Activated CD8-positive, alpha-beta T cell treated with anti-CD3 and anti-CD28 coated beads for 36 hours (primary cell): ENCODE results near the gene COG4. TPM values are rescaled to one million over a fixed set of nuclear protein-coding genes. Genes with fewer than 3 reads are reported as not detected.

Experiments used
- ATAC-seq: fragments of 200-7000 bp; cut with Tn5 transposase; one replicate; pipeline ENCODE4 v1.10.0; 2021; ENCODE audit warnings: mild to moderate bottlenecking, moderate library complexity
- CTCF ChIA-PET: fragments of 350-600 bp; sonication (Branson Sonifier 250); formaldehyde crosslinking; loops from one replicate; lab custom pipeline; 2021; ENCODE audit warnings: antibody characterized with exemption; lab: Charles Lee
- POLR2A ChIA-PET: fragments of 350-600 bp; sonication (Branson Sonifier 250); formaldehyde crosslinking; loops from one replicate; lab custom pipeline; 2021; ENCODE audit warnings: antibody characterized with exemption; lab: Charles Lee
- DNase-seq: peaks from one replicate; pipeline ENCODE4 v3.0.0-alpha.2; 2020
- H3K27ac Mint-ChIP-seq: one replicate; pipeline ENCODE4 v1.8.0; 2021; ENCODE audit warnings: mild to moderate bottlenecking, mixed read lengths
- H3K27me3 Mint-ChIP-seq: one replicate; pipeline ENCODE4 v1.8.0; 2021; ENCODE audit warnings: mixed read lengths
- H3K36me3 Mint-ChIP-seq: one replicate; pipeline ENCODE4 v1.8.0; 2021; ENCODE audit warnings: low read depth, mixed read lengths
- H3K4me1 Mint-ChIP-seq: one replicate; pipeline ENCODE4 v1.8.0; 2021; ENCODE audit warnings: low read depth, mixed read lengths
- H3K4me3 Mint-ChIP-seq: one replicate; pipeline ENCODE4 v1.8.0; 2021; ENCODE audit warnings: mild to moderate bottlenecking, moderate library complexity, mixed read lengths
- H3K9me3 Mint-ChIP-seq: one replicate; pipeline ENCODE4 v1.8.0; 2021; ENCODE audit warnings: mixed read lengths
- CTCF ChIP-seq: fragments of 200-600 bp; IDR thresholded peaks from one replicate; pipeline ENCODE4 v1.8.0; 2022; ENCODE audit warnings: antibody characterized with exemption, mild to moderate bottlenecking
- intact Hi-C: fragments of 100-400 bp; cut with micrococcal nuclease; formaldehyde crosslinking; loops from one replicate; pipeline ENCODE4 v1.10.0; 2022
- total RNA-seq, 2 experiments: library from RNA; stranded (reverse); gene quantifications; one replicate each; pipeline ENCODE4 v1.2.3, GENCODE V29; 2021

Gene COG4
- total RNA-seq, 2 experiments from 2014 or later, result 38.0 to 39.0 TPM

GRCh38 chr16:70465999-70466804, 57.2 kb downstream of the COG4 start:
- ChIA-PET POLR2A (interaction anchor here (0.6 kb wide), 1 partner anchor 1122 kb away, joined by 3 read pairs; no protein-coding TSS in a partner anchor), CTCF (no interaction called here)
- DNase-seq (no peak), ATAC-seq (no peak)
- intact Hi-C loops, result no loop called here
- no peaks in the 10 kb centered on the region for H3K27me3 Mint-ChIP-seq
- H3K9me3 Mint-ChIP-seq, result no peaks in the 10 kb centered on the region
- peaks cover 3% of the 10 kb centered on the region for H3K36me3 Mint-ChIP-seq
- H3K4me1 Mint-ChIP-seq, result no peaks in the 10 kb centered on the region
- H3K4me3 Mint-ChIP-seq, result no peak overlapping the region
- no peak overlapping the region for H3K27ac Mint-ChIP-seq
- no peak for TF ChIP-seq CTCF

DNA sequence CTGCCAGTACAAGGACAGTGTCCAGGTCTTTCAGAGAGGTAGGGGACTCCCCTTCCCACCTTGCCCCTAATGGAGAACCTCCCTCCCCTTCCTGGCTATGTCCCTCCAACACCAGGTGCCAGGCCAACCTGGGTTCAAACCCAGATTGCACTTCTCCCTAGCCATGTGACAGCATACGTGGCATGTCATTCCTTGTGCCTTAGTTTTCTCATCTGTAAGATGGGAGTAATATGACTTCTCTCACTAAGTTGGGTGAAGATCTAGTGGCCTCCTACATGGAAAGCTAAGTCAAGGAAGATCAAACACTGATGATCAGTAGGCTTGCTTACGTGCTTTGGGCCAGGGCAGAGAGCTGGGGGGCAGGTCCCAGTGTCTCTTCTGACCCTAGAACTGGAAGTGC, 60.1 kb downstream of the COG4 start:
- CTCF ChIA-PET, result no interaction called here
- Mint-ChIP-seq H3K27ac (no peak overlapping the region), H3K9me3 (no peaks in the 10 kb centered on the region), H3K4me3 (no peak overlapping the region), H3K36me3 (peaks cover 5% of the 10 kb centered on the region), H3K27me3 (no peaks in the 10 kb centered on the region), H3K4me1 (peaks cover 3% of the 10 kb centered on the region)
- DNase-seq (no peak), ATAC-seq (no peak)
- intact Hi-C loops, result no loop called here
- TF ChIP-seq CTCF, result no peak
- POLR2A ChIA-PET, result interaction anchor here (1.2 kb wide), 1 partner anchor 8 kb away, joined by 3 read pairs; no protein-coding TSS in a partner anchor

DNA sequence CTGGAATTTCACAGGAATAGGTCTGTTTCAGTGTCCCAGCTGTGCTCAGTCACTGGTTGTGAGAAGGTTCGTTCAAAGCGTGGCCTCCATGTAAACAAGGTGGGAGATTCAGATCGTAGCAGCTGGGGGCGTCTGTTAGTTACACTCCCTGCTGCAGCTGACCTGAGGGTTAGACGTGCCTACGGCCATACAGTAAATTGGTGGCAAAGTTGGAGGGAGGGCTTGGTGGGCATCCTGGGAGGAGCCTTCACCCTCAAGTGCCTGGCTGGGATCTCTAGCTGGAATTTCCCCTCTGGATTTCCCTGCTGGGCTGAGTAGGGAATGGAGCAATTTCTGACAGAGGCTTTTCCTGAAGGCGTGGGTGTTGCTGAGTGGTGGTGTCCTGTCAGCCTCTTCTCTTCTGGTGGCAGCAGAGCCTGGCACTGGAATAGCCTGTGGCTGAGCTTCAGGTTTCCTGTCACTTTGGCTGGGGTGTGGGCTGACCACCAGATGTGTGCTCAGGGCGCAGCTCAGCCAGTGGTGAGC, 62.6 kb downstream of the COG4 start:
- Mint-ChIP-seq H3K27me3 (no peaks in the 10 kb centered on the region), H3K4me1 (peaks cover 5% of the 10 kb centered on the region), H3K36me3 (peaks cover 5% of the 10 kb centered on the region), H3K27ac (no peak overlapping the region), H3K4me3 (no peak overlapping the region), H3K9me3 (no peaks in the 10 kb centered on the region)
- intact Hi-C loops, result no loop called here
- ATAC-seq (no peak), DNase-seq (no peak)
- POLR2A ChIA-PET, result interaction anchor here (0.6 to 1.2 kb wide), 3 partner anchors 9 to 114 kb away, joined by 3 to 4 read pairs (median 3); partner anchors contain the start of gene DDX19A
- no peak for TF ChIP-seq CTCF
- CTCF ChIA-PET, result no interaction called here

GRCh38 chr16:70457446-70458166, 65.7 kb downstream of the COG4 start:
- POLR2A ChIA-PET, result no interaction called here
- intact Hi-C loops, result no loop called here
- Mint-ChIP-seq H3K36me3 (peaks cover 1% of the 10 kb centered on the region), H3K9me3 (no peaks in the 10 kb centered on the region), H3K27ac (no peak overlapping the region), H3K4me3 (no peak overlapping the region), H3K4me1 (peaks cover 20% of the 10 kb centered on the region), H3K27me3 (no peaks in the 10 kb centered on the region)
- TF ChIP-seq CTCF, result no peak
- no peak for ATAC-seq
- CTCF ChIA-PET, result no interaction called here
- no peak for DNase-seq
